A673 (cell line): ENCODE measurements around the gene CACHD1. TPM values are rescaled to one million over a fixed set of nuclear protein-coding genes. Genes with fewer than 3 reads are reported as not detected.
"Not testable (repeated sequence)": the region's sequence is repeated elsewhere in the genome, so short reads cannot be mapped to it uniquely, and the experiment has no call there.

Experiments
- BruUV-seq: library from RNA; stranded (reverse); fragments of 400-500 nt; replicated peaks from 2 replicates; lab custom pipeline; 2021; lab: Mats Ljungman, UMichigan
- CTCF ChIA-PET: fragments of 300-600 bp; sonication (Branson Sonifier 250); formaldehyde crosslinking; loops from one replicate; lab custom pipeline; 2022; ENCODE audit warnings: antibody characterized with exemption; lab: Charles Lee
- POLR2A ChIA-PET: fragments of 300-600 bp; sonication (Branson Sonifier 250); formaldehyde crosslinking; loops from one replicate; lab custom pipeline; 2022; ENCODE audit warnings: antibody characterized with exemption; ENCODE audit not compliant: low non-redundant PET; lab: Charles Lee
- DNase-seq: peaks from one replicate; pipeline ENCODE4 v3.0.0-alpha.2; 2015; ENCODE audit warnings: low spot score
- H3K27ac ChIP-seq: fragments of 200-600 bp; sonication (generic); 2 replicates; pipeline ENCODE4 v1.5.1; 2016; ENCODE audit warnings: mixed run types, low read depth, mild to moderate bottlenecking, mixed read lengths, antibody characterized with exemption, low read length; ENCODE audit not compliant: poor library complexity, severe bottlenecking
- H3K27me3 ChIP-seq: fragments of 200-600 bp; sonication (generic); replicated peaks from 2 replicates; pipeline ENCODE4 v1.6.1; 2017; ENCODE audit warnings: mixed run types, low read depth, mild to moderate bottlenecking, mixed read lengths, antibody characterized with exemption, low read length; ENCODE audit not compliant: insufficient read depth, poor library complexity
- H3K36me3 ChIP-seq: fragments of 200-600 bp; sonication (generic); 2 replicates; pipeline ENCODE4 v1.6.1; 2016; ENCODE audit warnings: mixed run types, mild to moderate bottlenecking, mixed read lengths, antibody characterized with exemption, low read length; ENCODE audit not compliant: insufficient read depth, poor library complexity, severe bottlenecking
- H3K4me1 ChIP-seq: fragments of 200-600 bp; sonication (generic); 2 replicates; pipeline ENCODE4 v1.6.1; 2017; ENCODE audit warnings: mixed run types, mild to moderate bottlenecking, mixed read lengths, antibody characterized with exemption, low read length; ENCODE audit not compliant: insufficient read depth, poor library complexity, severe bottlenecking
- H3K4me3 ChIP-seq: fragments of 200-600 bp; sonication (generic); 2 replicates; pipeline ENCODE4 v1.5.1; 2016; ENCODE audit warnings: low read depth, mixed run types, mild to moderate bottlenecking, mixed read lengths, low read length; ENCODE audit not compliant: poor library complexity, severe bottlenecking
- H3K9me3 ChIP-seq: fragments of 200-600 bp; sonication (generic); 2 replicates; pipeline ENCODE4 v1.6.1; 2016; ENCODE audit warnings: mixed run types, low read depth, mild to moderate bottlenecking, mixed read lengths, antibody characterized with exemption, low read length; ENCODE audit not compliant: poor library complexity, severe bottlenecking
- EZH2 ChIP-seq: fragments of 200-600 bp; sonication (generic); IDR thresholded peaks from 2 replicates; pipeline ENCODE4 v1.6.1; 2017; ENCODE audit warnings: borderline replicate concordance, low read depth, mild to moderate bottlenecking, mixed read lengths, antibody characterized with exemption, low read length; ENCODE audit not compliant: poor library complexity, severe bottlenecking
- intact Hi-C: fragments of 100-400 bp; cut with micrococcal nuclease; formaldehyde crosslinking; loops from one replicate; pipeline ENCODE4 v1.10.0; 2022; ENCODE audit not compliant: unreplicated experiment
- total RNA-seq: library from RNA; stranded (reverse); gene quantifications from 2 replicates; pipeline ENCODE4 v1.2.3, GENCODE V29; 2021
- TF ChIP-seq, protein P1 (sequence below): fragments of 300-800, 200-600 bp; sonication (generic); conservative IDR thresholded peaks from 2 replicates; pipeline ENCODE4 v1.5.1; 2017; ENCODE audit warnings: low read depth, mild to moderate bottlenecking, antibody characterized with exemption, low read length, moderate library complexity, mixed read lengths

The CACHD1 gene
- total RNA-seq, 1 experiment from 2014 or later, result 39.2 TPM

DNA sequence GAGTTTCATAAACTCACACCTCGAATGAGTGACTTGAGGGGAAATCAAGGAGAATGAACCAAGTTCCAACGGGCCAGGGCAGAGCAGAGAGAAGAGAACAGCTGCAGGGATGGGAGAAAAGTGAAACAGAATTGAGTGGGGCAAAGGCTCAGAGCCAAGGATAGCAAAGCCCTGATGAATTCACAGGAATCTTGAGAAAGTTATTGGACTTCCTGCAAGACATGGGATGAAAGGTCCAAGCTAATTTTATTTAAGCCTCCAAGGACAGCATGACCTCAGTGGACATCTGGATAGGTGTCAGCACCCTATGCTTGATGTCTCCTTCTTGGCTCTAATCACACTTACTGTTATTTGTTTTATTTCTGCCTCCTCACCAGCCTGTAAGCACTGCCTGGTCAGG is 232.0 kb downstream of the CACHD1 start:
- TF ChIP-seq EZH2, result no peak
- TF ChIP-seq, protein P1, sequence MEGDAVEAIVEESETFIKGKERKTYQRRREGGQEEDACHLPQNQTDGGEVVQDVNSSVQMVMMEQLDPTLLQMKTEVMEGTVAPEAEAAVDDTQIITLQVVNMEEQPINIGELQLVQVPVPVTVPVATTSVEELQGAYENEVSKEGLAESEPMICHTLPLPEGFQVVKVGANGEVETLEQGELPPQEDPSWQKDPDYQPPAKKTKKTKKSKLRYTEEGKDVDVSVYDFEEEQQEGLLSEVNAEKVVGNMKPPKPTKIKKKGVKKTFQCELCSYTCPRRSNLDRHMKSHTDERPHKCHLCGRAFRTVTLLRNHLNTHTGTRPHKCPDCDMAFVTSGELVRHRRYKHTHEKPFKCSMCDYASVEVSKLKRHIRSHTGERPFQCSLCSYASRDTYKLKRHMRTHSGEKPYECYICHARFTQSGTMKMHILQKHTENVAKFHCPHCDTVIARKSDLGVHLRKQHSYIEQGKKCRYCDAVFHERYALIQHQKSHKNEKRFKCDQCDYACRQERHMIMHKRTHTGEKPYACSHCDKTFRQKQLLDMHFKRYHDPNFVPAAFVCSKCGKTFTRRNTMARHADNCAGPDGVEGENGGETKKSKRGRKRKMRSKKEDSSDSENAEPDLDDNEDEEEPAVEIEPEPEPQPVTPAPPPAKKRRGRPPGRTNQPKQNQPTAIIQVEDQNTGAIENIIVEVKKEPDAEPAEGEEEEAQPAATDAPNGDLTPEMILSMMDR, result no peak
- ChIA-PET POLR2A (no interaction called here), CTCF (no interaction called here)
- Histone ChIP-seq H3K27ac (no peak overlapping the region), H3K36me3 (no peaks in the 10 kb centered on the region), H3K4me1 (no peaks in the 10 kb centered on the region), H3K4me3 (no peak overlapping the region), H3K9me3 (no peaks in the 10 kb centered on the region), H3K27me3 (no peaks in the 10 kb centered on the region)
- DNase-seq, result no peak
- intact Hi-C loops, result no loop called here
- no TSS peak for BruUV-seq

DNA sequence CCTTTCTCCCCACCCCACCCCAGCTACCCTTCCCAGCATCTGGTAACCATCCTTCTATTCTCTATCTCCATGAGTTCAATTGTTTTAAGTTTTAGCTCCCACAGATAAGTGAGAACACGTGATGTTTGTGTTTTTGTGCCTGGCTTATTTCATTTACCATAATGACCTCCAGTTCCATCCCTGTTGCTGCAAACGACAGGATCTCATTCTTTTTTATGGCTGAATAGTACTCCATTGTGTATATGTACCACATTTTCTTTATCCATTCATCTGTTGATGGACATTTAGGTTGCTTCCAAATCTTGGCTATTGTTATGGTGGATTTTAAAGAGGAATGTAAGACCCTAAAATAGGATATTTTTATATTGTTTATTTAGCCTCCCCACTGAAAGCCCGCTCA is 232.7 kb downstream of the CACHD1 start:
- intact Hi-C loops, H3K9me3 ChIP-seq, CTCF ChIA-PET, H3K4me1 ChIP-seq, POLR2A ChIA-PET, H3K4me3 ChIP-seq, H3K27ac ChIP-seq, BruUV-seq, DNase-seq, H3K27me3 ChIP-seq, H3K36me3 ChIP-seq: not testable (repeated sequence)

DNA sequence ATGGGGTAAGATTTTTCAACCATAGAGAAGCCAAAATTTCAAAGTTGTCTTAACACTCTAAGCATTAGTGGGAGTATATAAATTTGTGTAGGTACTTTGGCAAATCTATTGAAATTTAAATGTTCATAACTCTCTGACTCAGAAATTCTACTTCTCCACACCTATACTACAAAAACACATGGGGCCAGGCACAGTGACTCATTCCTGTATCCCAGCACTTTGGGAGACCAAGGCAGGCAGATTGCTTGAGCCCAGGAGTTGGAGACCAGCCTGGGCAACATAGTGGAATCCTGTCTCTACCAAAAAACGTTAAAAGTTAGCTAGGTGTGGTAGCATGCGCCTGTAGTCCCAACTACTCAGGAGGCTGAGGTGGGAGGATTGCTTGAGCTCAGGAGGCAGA is 233.7 kb downstream of the CACHD1 start:
- no peak for TF ChIP-seq EZH2
- TF ChIP-seq, protein P1, result no peak
- intact Hi-C loops, result no loop called here
- DNase-seq, result no peak
- CTCF ChIA-PET, result no interaction called here
- no peaks in the 10 kb centered on the region for H3K9me3 ChIP-seq
- no peaks in the 10 kb centered on the region for H3K27me3 ChIP-seq
- H3K4me3 ChIP-seq, result no peak overlapping the region
- no peaks in the 10 kb centered on the region for H3K36me3 ChIP-seq
- no TSS peak for BruUV-seq
- POLR2A ChIA-PET, result interaction anchor here (0.6 to 0.7 kb wide), 3 partner anchors 183 to 312 kb away, joined by 3 to 7 read pairs (median 3); no protein-coding TSS in a partner anchor
- no peak overlapping the region for H3K27ac ChIP-seq
- H3K4me1 ChIP-seq, result no peaks in the 10 kb centered on the region

DNA sequence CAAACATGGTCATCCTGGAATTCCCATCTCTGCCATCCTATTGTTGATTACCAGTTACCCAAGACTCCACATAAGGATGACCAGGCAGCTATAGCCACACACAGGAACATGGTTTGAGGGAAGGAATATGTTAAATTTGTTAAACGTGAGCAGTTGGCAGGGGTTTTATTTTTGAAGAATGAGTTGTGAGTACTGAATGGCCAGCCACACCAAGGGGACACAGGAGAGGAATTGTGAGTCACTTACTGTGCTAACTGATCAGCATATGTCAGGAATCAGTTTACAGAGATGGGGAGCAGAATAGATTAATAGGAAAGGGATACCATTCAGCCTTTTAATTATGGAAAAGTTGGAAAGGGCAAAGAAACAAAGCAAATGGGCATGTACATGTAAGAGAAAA is 235.7 kb downstream of the CACHD1 start:
- H3K36me3 ChIP-seq, result no peaks in the 10 kb centered on the region
- H3K4me3 ChIP-seq, result no peak overlapping the region
- no peaks in the 10 kb centered on the region for H3K27me3 ChIP-seq
- no peaks in the 10 kb centered on the region for H3K9me3 ChIP-seq
- intact Hi-C loops, result no loop called here
- H3K4me1 ChIP-seq, result no peaks in the 10 kb centered on the region
- no peak for DNase-seq
- ChIA-PET POLR2A (no interaction called here), CTCF (no interaction called here)
- H3K27ac ChIP-seq, result no peak overlapping the region
- TF ChIP-seq, protein P1, result no peak
- TF ChIP-seq EZH2, result no peak
- no TSS peak for BruUV-seq
